Stimulated activated CD4-positive, alpha-beta T cell treated with anti-CD3 and anti-CD28 coated beads, Interleukin-2, amount 100 ng/mL, for 24 hours (primary cell): ENCODE data around the gene TNNT2.

Experiments used
- DNase-seq, 2 donors: peaks; one replicate each; pipeline ENCODE4 v3.0.0-alpha.2; 2020

Gene TNNT2

DNA sequence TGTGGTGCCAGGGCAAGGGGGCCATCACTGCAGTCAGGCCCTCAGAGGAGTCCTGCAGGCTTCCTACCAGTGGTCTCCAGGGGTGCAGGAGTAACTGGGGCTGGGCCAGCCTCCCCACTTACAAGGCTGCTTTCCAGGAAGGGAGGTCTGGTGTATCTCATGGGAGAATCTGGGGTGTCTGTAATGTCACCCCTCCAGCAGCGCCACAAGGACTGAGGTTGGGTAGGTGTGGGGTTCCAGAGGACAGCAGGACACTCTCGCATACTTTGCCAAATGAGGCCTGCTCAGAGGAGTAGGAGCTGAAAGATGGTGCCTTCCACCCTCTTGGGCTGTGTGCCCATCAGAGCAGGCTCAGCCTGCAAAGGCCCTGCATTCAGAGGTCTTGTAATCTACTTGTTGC, 46.9 kb downstream of the TNNT2 start:
- DNase-seq, result no peak

DNA sequence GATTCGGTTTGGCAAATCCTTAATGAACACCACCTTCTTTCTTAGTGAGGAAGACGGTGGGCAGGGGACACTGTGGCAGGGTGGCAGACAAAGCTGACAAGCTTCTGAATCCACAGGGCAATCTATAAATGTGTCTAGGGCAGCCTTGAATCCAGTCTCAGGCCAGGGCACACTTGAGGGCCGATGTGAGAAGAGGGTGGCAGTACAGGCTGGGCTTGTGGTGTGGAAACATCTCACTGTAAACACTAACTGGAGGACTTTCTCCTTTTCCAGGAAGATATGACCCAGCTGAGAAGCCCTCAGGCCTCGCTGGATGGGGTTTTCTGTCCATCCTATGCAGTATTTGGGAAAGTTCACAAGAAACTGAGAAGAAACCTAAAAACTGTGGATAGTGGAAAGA, 47.7 kb downstream of the TNNT2 start:
- DNase-seq, result no peak

DNA sequence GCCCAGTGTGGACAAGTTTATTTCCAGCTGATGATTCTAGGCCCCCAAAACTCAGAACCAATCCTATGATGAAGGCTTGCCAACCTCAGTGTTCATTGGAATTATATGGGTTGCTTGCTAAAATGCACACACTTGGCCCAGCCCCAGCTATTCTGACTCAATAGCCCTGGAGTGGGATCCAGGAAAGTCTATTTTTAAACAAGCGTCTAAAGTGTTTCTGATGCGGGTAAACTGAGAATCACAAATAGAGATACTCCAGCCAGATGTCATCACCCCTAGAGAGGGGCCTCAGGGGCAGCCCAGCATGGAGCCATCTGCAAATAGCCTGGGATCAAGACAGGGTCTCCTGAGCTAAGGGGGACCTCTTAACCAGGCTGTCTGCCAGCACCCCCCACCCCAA, 48.2 kb downstream of the TNNT2 start:
- DNase-seq, result no peak

DNA sequence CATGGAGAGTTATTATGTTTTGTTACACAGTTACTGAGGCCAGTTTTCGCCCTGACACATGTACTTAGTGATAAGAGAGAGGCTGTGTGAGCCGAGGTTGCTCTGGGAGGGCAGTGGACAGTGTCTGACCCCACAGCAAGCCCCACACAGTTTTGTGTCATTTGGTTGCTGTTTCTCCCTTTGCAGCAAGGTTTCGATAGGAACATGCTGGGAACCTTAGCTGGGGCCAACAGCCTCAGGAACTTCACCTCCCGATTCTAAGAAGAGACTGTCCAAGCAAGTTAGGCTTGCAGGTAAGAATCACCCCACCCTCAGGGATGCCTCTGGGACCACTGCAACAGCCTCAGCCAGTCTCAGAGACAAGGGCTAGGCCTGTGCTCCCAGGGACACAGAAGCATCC, 48.9 kb downstream of the TNNT2 start:
- no peak for DNase-seq

DNA sequence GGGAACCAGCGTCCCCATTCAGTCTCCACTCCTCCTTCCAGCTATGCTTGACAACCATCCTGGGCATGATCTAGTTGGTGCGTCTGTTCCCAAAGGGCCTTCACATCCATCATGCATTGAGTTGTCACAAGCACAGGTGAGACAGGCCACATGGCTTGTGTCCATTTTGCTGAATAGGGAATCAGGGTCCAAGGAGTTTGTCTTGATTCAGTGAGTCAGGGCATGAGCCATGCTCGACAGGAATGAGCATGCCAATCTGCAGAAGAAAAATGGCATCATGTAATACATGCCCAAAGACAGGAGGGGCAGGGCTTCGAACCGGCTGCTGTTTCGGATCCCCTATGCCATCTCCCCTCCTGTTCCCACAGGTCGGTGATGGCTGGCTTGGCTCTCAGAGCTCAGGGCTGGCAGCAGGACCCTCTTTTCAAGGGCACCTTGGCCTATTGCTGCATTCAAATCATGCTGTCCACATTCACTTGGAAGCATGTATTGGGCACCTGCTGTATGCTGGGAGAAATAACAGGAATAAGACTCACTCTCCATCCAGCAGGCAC, 49.7 kb downstream of the TNNT2 start:
- no peak for DNase-seq

DNA sequence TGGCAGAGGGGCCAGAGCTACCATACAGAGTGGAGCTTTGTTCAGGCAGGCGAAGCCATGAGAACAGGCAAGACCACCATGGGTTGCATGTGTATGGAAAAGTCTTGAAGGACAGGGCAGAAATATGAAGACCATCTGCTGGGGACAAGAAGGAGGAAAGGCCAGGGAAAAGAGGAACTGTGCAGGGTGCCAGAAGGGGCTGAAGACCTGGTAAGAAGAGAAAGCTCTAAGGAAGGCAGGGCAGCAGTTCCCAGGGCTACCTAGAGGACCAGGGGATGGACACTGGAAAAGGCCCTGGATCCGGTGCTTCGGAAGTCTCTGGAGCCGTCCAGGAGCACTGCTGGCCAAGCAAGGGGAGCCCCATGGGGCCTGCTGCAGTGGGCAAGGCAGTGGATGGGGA, 50.8 kb downstream of the TNNT2 start:
- DNase-seq, result no peak

DNA sequence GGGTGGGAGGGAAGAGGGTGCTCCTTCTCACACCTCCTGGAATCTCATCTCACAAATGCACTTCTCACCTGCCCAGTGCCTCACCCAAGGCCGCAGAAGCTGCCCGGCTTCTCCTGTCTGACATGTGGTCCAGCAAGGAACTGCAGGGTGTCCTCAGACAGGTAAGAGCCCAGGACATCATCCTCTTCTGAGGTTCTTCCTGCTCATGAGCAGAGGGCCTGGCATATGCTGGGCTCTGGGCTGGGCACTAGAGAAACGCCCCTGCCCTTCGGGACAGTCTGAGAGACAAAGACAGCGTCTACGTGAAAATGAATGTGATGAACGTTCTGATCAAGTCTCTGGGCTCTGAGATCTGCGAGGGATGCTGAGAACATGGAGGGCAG, 51.8 kb downstream of the TNNT2 start:
- no peak for DNase-seq

DNA sequence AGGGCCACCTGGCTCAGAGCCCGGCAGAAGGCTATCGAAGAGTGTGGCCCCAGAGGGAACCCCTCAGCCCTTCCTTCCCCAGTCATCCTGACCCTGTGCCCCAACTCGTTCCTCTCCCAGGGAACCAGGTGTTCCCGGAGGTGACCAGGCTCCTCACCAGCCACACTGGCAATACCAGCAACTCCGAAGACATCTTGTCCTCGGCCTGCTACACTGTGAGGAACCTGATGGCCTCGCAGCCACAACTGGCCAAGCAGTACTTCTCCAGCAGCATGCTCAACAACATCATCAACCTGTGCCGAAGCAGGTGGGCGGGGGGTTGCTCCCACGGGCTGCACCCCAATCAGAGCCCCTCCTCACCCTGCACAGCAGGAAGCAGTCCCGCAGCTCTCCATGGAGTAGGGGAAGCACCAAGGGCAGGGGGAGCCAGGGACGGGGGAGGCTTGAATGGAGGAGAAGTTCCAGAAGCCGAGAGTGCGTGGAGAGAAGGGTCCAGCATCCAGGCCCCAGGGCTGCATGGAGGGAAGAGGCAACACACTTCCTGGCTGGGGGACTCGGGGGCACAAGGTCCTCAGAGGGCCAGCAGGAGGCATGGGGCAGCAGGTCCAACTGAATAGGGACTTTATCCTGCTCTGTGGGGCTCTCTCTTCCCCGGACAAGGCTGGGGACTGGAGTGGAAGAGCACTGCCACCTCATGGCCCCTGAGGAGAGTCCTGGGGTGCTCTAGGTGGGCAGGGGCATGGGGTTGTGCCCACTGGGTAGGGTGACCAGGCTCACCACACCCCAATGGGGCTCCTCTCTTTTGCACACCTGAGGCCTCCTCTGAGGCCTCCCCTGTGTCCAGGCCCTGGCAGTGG, 52.4 kb downstream of the TNNT2 start:
- DNase-seq, result no peak

DNA sequence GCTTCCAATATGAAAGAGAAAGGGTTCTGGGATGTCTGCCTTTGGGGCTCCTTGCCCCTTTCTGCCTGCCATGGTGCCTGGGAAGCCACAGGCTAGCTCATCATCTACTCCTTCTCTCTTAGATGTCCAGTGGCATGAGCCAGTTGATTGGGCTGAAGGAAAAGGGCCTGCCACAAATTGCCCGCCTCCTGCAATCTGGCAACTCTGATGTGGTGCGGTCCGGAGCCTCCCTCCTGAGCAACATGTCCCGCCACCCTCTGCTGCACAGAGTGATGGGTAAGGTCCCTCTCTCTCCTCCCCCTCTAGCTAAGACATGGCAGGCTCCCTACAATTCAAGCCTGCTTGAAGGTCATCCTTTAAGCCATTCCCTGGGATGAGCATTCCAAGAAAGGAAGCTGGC, 53.2 kb downstream of the TNNT2 start:
- no peak for DNase-seq

DNA sequence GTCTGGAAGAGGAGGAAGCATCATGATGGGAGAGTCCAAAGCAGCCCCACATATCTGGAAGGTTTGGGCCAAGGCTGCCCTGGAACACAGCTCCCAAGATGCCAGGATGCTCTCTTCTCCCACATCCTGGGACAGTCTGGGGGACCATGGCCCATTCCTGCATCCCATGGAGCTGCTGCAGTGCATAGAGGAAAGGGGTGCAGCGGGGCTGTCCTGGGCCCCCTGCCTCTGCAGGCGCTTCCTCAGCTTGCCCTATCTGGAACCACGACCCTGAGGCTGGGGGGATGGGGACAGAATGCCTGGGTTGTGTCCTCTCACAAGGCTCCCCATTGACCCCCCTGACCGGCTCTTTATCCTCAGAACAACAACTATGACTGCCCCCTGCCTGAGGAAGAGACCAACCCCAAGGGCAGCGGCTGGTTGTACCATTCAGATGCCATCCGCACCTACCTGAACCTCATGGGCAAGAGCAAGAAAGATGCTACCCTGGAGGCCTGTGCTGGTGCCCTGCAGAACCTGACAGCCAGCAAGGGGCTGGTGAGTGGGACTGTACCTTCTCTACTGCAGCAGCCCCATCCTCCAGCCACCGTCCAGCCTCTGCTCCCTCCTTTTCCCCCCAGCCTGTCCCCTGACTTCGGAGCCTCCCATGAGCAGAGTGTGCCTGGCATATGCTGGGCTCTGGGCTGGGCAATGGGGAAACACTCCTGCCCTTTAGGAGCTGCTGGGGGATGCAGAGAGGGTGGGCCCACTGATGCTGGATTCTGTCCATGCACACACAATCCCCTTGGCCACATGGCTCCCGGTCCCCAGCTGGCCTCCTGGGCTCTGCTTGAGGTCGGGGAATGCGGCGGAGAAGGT, 54.6 kb downstream of the TNNT2 start:
- no peak for DNase-seq

DNA sequence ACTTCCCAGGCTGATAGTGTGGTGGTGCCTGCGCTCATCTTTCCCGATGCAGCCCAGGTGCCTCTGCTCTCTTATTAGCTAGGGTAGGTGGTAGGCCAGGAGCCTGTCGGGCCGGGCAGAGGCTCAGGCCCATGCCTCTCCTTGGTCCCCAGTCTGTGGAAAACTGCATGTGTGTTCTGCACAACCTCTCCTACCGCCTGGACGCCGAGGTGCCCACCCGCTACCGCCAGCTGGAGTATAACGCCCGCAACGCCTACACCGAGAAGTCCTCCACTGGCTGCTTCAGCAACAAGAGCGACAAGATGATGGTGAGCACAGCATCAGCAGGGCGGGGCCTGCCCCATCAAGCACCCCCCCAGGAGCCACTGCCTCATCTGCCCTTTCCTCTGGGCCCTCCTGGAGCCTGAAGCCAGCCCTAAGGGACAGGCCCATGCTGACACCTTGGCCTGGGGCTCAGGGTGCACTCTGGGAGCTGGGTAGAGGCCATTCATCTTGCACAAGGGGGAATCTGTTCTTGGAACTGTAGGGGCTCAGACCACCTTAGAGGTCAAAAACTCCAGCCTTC, 55.6 kb downstream of the TNNT2 start:
- DNase-seq, result no peak

DNA sequence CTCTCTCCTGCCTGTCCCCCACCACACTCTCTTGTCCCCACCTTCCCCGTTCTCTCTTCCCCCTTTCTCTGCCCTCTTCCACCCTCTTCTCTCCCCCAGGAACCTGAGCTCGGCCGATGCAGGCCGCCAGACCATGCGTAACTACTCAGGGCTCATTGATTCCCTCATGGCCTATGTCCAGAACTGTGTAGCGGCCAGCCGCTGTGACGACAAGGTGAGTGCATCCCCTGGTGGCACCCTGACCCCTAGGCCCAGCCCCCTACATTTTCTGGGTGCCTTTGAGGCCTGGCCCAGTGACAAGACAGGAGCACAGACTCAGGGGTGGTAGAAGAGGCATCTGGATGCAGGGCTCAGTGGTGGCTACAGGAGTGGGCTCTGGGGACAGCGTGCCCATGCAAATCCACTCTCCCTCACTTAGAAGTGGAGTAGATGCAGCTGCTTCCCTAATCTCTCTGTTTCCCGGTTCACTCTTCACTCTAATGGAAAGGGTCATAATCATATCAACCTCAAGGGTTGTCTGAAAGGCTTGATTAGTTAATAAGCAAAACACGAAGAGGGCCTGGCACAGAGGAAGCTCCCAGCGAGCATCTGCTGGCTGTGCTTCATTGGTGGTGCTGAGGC, 57.2 kb downstream of the TNNT2 start:
- DNase-seq, result no peak

DNA sequence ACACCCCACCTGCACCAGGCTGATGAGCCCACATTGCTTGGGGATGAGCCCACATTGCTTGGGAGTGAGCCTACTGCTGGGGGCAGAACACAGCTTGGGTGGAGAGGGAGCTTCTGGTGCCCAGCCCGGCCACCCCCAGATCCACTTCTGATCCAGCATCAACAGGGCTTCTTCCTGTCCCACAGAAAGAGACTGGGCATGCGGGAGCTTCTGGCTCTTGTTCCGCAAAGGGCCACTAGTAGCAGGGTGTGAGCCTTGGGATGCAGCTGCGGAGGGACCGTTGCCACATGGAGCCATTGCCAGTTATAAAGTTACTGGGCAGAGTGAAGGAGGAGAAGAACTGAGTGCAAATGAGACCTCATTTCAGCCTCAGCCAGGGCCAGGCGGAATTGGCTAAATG, 57.8 kb downstream of the TNNT2 start:
- DNase-seq, result no peak

DNA sequence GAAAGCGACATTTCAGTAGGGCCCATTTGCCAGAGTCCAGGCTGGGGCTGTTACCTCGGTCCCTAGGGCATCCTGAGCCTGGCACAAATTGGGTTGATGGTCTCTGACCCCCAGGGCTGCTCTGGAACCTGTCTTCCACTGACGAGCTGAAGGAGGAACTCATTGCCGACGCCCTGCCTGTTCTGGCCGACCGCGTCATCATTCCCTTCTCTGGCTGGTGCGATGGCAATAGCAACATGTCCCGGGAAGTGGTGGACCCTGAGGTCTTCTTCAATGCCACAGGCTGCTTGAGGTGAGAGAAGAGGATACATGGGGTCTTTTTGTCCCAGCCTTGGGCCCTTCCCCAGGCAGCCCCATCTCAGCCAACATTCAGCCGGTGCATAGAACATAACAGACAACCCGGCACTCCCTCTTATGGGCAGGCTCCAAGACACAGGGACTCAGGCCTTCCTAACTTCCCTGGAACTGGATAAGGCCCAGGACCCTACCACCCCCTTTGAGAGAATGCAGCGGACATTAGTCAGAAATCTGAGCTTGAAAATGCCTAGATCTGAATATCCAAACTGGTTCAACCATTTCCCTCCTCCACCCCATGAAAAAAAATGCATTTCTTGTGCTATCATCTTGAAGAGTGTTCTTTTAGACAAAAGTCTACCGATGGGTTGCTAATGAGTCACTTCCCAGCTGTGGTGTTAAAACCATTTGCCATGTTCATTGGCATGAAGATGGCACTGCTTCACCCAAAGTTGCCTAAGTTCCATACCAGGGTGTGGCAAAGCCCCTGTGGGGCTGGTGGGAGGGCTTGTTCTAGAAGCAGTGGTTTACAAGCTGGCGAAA, 58.8 kb downstream of the TNNT2 start:
- DNase-seq, result no peak

DNA sequence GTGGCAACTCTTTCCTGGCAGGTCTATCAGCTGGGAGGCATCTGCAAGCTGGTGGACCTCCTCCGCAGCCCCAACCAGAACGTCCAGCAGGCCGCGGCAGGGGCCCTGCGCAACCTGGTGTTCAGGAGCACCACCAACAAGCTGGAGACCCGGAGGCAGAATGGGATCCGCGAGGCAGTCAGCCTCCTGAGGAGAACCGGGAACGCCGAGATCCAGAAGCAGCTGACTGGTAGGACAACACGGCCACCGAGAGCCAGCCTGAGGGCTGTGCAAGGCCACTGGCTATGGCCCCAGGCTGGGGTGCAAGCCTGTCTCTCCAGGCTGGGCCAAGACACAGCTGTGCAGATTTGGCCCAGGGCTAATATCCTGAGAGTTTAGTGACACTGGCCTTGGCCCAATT, 59.9 kb downstream of the TNNT2 start:
- no peak for DNase-seq

DNA sequence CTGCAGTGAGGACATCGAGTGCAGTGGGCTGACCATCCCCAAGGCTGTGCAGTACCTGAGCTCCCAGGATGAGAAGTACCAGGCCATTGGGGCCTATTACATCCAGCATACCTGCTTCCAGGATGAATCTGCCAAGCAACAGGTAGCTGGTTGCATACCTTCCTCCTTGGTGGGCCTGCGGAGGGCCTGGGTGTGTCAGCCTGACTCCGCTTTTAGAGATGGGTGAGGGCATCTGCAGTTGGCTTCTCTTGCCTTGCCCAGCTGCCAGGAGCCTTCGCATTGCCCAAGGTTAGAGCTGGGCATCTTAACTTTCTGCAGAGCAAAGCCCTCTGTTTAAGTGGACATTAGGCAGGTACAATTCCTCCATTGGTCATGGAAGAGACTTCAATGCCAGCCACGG, 60.9 kb downstream of the TNNT2 start:
- DNase-seq, result no peak

DNA sequence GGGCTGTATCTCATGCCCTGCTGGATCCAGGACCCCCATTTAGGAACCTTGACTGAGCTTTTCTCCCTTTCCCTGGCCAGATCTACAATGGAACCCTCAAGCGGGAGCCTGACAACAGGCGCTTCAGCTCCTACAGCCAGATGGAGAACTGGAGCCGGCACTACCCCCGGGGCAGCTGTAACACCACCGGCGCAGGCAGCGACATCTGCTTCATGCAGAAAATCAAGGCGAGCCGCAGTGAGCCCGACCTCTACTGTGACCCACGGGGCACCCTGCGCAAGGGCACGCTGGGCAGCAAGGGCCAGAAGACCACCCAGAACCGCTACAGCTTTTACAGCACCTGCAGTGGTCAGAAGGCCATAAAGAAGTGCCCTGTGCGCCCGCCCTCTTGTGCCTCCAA, 64.4 kb downstream of the TNNT2 start:
- DNase-seq, result no peak

DNA sequence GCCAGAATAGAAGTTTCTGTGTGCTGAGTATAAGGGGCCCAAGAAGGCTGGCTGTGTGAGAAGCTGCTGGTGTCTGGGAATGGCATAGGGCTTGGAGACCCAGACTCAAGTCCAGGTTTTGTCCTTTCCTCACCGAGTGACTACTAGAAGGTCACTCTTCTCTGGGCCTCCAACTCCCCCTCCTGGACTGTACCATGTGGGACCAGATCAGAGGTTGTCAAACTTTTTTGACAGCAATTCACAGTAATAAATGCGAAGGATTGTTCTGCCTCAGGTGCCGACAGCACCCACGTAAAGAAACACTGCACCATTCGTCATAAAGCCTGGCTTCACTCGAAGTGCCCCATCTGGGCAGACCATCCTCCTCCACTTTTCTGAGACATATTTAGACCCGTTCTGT, 65.2 kb downstream of the TNNT2 start:
- no peak for DNase-seq

DNA sequence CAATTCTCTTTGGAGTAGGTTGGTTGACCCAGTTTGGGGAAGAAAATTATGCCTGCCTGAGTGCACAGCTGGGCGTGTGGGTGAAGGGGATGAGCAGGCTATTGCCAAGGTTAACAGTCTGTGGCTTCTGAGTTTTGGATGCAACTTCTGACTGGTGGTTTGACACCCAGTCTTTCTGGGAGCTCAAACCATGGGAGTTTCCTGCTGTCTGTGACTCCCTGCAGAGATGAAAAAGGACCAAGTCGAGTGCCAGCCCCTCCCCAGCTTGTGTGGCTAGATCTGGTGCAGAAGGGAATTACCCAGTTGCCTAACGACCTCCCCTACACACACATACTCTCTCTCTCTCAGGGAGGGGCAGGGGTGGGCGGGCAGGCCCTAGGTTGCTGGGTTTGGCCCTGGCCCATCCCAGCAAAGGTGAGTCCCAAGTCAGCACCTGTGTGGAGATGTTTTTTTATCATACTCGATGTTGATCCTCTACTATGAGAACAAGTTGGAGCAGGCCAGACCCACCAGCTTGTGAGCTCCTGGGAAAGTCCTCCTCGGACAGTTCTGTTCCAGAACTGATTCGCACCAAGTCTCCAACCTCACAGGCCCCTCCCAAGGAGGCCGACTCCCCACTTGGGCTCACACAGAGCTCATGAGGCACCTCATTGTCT, 66.0 kb downstream of the TNNT2 start:
- DNase-seq, result no peak

DNA sequence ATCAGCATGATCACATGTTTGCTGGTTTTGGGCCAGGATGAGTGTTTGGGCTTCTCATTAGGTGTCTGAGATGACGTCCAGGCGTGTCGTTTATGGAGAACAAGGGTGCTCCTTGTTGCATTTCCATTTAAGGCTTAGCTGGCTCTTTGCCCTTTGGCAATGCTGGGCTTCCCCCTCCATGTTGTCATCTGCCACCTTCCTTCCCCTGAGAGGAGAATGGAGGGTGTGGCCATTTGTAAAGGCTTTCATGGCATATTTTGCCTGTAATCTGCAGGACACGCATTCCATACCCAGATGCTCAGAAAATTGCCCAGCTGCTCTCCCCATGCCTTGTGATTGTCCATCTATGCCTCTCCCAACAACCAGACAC, 66.5 kb downstream of the TNNT2 start:
- no peak for DNase-seq

DNA sequence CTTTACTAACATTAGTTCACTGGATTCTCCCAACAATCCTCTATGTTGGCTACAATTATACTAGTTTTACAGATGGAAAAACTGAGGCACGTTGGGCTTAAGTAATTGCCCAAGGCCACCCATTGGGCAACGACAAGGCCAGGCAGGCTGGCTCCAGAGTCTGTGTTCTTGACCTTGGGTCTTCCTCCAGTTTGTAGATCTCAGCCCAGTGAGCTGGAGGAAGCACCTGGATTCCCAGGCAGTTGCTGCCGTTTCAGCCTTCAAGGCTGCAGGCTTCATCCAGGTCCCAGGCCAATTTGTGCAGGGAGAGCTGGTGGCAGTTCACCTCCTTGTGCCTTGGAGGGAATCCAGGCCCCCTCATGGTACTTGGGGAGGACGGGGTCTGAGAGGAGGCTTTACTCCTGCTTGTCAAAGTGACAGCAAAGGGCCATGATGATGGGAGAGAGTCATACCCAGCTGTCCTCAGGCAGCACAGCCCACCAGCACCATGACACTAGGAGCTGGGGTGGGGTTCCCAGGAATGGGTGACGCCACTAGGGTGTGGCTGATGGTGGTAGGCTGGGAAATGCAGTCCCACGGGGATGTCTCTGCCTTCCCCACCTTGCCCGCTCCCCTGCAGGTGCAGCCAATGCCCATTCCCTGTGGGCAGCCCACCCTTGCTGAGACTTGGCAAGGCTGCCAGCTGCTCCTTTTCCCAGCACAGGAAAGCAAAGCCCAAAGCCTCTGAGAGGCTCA, 67.1 kb downstream of the TNNT2 start:
- no peak for DNase-seq
